Measurements from ENCODE around the gene PDF. TPM values are rescaled to one million over a fixed set of nuclear protein-coding genes. Genes with fewer than 3 reads are reported as not detected.

The PDF gene
- total and polyA plus RNA-seq, 4 donors: 16.8 to 31.3 (median 23.1) TPM

DNA sequence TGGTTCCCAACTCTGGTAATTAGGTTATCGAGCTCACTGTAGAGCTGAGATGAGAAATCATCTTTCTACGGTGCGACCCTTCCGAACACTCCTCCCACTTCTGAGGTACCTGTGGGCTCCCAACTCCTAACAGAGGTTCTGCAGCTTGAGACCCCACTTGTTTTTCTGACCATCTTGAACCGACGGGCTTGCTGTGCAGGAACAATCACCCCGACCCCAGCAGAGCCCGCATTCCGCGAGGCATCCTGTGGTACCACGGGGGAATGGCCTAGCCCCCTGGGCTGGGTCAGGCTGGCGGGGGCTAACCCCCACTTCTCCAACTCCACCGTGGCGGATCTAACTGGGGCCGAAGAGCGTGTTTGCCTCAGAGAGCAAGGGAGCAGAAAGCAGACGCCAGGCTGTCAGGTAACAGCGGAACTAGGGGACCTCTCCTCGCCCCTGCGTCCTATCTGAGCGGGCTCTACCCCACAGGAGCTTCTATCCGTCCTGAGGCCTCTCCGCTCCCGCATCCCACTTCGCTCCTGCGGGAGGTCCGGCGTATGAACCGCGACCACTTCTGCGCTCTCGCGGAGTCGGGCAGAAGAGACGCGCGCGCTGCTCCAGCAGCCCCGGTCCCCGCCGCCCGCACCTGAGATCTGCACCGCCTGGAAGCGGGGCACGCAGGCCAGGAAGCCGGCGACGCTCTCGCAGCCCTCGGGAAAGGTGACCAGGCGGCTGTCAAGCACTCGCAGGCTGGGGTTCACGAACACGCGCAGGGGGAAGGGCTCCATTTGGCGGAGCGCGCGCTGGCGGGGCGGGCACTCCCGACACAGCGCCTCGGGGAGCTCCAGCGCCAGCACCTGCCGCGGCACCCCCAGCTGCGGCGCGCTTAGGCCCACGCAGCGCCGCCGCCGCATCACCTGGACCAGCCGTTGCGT lies 761 bp downstream of the PDF start:
- Histone ChIP-seq H3K27me3 (ENCODE audit: control insufficient read depth in 4 of 4, insufficient read depth in 4 of 4, low read length in 3 of 4) (no peaks in the 10 kb centered on the region), H3K4me1 (ENCODE audit: control insufficient read depth in 4 of 4, insufficient read depth in 4 of 4, low read length in 3 of 4) (peaks cover 19 to 58% (median 43%) of the 10 kb centered on the region in 4 donors), H3K36me3 (ENCODE audit: control insufficient read depth in 4 of 4, insufficient read depth in 3 of 4, low read depth in 1 of 4, low read length in 3 of 4) (peaks cover 8 to 27% (median 15%) of the 10 kb centered on the region in 4 donors), H3K9me3 (ENCODE audit: control insufficient read depth in 4 of 4, low read length in 3 of 4) (no peaks in the 10 kb centered on the region), H3K9ac (ENCODE audit: low read depth in 1 of 2, low read length in 2 of 2) (peak overlapping the region in 1 of 2 donors; percentile 60), H3K4me3 (ENCODE audit: low read depth in 1 of 3, low read length in 3 of 3) (peak overlapping the region; percentile 55 to 88 (median 83)), H3K27ac (ENCODE audit: low read depth in 1 of 2, low read length in 2 of 2) (peak overlapping the region; percentile 85 to 87)
- TF ChIP-seq, protein P1, sequence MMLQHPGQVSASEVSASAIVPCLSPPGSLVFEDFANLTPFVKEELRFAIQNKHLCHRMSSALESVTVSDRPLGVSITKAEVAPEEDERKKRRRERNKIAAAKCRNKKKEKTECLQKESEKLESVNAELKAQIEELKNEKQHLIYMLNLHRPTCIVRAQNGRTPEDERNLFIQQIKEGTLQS (IDR thresholded peaks at IDR 0.05): no peak
- no peak for TF ChIP-seq RXRA (IDR thresholded peaks at IDR 0.05)
- TF ChIP-seq, protein P2, sequence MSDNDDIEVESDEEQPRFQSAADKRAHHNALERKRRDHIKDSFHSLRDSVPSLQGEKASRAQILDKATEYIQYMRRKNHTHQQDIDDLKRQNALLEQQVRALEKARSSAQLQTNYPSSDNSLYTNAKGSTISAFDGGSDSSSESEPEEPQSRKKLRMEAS (IDR thresholded peaks at IDR 0.05): no peak
- no peak for TF ChIP-seq SP1 (IDR thresholded peaks at IDR 0.05)
- TF ChIP-seq HNF4A (conservative IDR thresholded peaks at IDR 0.05): no peak
- no peak for TF ChIP-seq GABPA (IDR thresholded peaks at IDR 0.05 in 1 of 2, conservative IDR thresholded peaks at IDR 0.05 in 1 of 2)
- no peak for TF ChIP-seq HNF4G (IDR thresholded peaks at IDR 0.05)
- no peak for TF ChIP-seq REST (IDR thresholded peaks at IDR 0.05)
- TF ChIP-seq TAF1 (conservative IDR thresholded peaks at IDR 0.05): no peak
- no peak for TF ChIP-seq EGR1 (IDR thresholded peaks at IDR 0.05; ENCODE audit: low read depth in 2 of 2)
- TF ChIP-seq, protein P3, sequence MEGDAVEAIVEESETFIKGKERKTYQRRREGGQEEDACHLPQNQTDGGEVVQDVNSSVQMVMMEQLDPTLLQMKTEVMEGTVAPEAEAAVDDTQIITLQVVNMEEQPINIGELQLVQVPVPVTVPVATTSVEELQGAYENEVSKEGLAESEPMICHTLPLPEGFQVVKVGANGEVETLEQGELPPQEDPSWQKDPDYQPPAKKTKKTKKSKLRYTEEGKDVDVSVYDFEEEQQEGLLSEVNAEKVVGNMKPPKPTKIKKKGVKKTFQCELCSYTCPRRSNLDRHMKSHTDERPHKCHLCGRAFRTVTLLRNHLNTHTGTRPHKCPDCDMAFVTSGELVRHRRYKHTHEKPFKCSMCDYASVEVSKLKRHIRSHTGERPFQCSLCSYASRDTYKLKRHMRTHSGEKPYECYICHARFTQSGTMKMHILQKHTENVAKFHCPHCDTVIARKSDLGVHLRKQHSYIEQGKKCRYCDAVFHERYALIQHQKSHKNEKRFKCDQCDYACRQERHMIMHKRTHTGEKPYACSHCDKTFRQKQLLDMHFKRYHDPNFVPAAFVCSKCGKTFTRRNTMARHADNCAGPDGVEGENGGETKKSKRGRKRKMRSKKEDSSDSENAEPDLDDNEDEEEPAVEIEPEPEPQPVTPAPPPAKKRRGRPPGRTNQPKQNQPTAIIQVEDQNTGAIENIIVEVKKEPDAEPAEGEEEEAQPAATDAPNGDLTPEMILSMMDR (IDR thresholded peaks at IDR 0.05; ENCODE audit: low read depth, low read length, missing input control): no peak
- TF ChIP-seq, protein P4, sequence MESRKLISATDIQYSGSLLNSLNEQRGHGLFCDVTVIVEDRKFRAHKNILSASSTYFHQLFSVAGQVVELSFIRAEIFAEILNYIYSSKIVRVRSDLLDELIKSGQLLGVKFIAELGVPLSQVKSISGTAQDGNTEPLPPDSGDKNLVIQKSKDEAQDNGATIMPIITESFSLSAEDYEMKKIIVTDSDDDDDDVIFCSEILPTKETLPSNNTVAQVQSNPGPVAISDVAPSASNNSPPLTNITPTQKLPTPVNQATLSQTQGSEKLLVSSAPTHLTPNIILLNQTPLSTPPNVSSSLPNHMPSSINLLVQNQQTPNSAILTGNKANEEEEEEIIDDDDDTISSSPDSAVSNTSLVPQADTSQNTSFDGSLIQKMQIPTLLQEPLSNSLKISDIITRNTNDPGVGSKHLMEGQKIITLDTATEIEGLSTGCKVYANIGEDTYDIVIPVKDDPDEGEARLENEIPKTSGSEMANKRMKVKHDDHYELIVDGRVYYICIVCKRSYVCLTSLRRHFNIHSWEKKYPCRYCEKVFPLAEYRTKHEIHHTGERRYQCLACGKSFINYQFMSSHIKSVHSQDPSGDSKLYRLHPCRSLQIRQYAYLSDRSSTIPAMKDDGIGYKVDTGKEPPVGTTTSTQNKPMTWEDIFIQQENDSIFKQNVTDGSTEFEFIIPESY (IDR thresholded peaks at IDR 0.05): no peak
- TF ChIP-seq NR2F2 (IDR thresholded peaks at IDR 0.05): no peak
- TF ChIP-seq FOXA1 (IDR thresholded peaks at IDR 0.05): no peak
- TF ChIP-seq FOXA2 (IDR thresholded peaks at IDR 0.05): no peak
- no peak for TF ChIP-seq JUND (IDR thresholded peaks at IDR 0.05)
- no peak for TF ChIP-seq YY1 (IDR thresholded peaks at IDR 0.05)
- no peak for TF ChIP-seq RAD21 (IDR thresholded peaks at IDR 0.05)
- 5% methylated on average over 77 of the region's 77 CpGs for WGBS
- no peak for DNase-seq (ENCODE audit: low spot score)

Data from liver (tissue), 9 donors.